Measurements from ENCODE around the gene GPX3.

GPX3 gene

GRCh38 chr5:151034422-151035379 lies 14.3 kb downstream of the GPX3 start:
- no peak for DNase-seq

- DNase-seq, result no peak
Measured at GRCh38 chr5:151036556-151036955, 16.2 kb downstream of the GPX3 start.

- DNase-seq, result no peak
Measured at GRCh38 chr5:151037561-151038411, 17.4 kb downstream of the GPX3 start.

- no peak for DNase-seq
Measured at GRCh38 chr5:151038412-151038745, 18.0 kb downstream of the GPX3 start.

- DNase-seq, result no peak
Measured at GRCh38 chr5:151038801-151039238, 18.4 kb downstream of the GPX3 start.

- DNase-seq, result no peak
Measured at GRCh38 chr5:151039665-151040064, 19.3 kb downstream of the GPX3 start.

- no peak for DNase-seq
Measured at GRCh38 chr5:151040211-151040747, 19.9 kb downstream of the GPX3 start.

- DNase-seq, result no peak
Measured at GRCh38 chr5:151041577-151042268, 21.3 kb downstream of the GPX3 start.

- DNase-seq, result no peak
Measured at GRCh38 chr5:151042453-151043093, 22.2 kb downstream of the GPX3 start.

GRCh38 chr5:151047814-151048425 lies 27.5 kb downstream of the GPX3 start:
- peak; percentile 42 for DNase-seq

GRCh38 chr5:151048526-151048925 lies 28.1 kb downstream of the GPX3 start:
- DNase-seq, result no peak

GRCh38 chr5:151051066-151051930 lies 30.9 kb downstream of the GPX3 start:
- DNase-seq, result peak; percentile 81

GRCh38 chr5:151051931-151052608 lies 31.7 kb downstream of the GPX3 start:
- DNase-seq, result no peak

- no peak for DNase-seq
Measured at GRCh38 chr5:151052836-151053235, 32.4 kb downstream of the GPX3 start.

GRCh38 chr5:151053796-151054462 lies 33.5 kb downstream of the GPX3 start:
- no peak for DNase-seq

GRCh38 chr5:151054709-151055108 lies 34.3 kb downstream of the GPX3 start:
- no peak for DNase-seq

- no peak for DNase-seq
Measured at GRCh38 chr5:151055336-151055735, 34.9 kb downstream of the GPX3 start.

- no peak for DNase-seq
Measured at GRCh38 chr5:151056379-151057325, 36.3 kb downstream of the GPX3 start.

All from CD4-positive, alpha-beta T cell treated with Interleukin-6 for 4 hours (primary cell).